ENCODE measurements around the gene PCNT.

The PCNT gene

DNA sequence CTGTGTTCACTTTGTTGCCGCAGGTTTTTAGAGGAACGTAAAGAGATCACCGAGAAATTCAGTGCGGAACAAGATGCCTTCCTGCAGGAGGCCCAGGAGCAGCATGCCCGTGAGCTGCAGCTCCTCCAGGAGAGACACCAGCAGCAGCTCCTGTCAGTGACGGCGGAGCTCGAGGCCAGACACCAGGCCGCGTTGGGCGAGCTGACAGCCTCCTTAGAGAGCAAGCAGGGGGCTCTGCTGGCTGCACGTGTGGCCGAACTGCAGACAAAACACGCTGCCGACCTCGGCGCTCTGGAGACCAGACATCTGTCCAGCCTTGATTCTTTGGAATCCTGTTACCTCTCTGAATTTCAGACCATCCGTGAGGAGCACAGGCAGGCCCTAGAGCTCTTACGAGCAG lies 42.6 kb downstream of the PCNT start:
- peaks cover 33 to 82% of the 10 kb centered on the region in 2 experiments for H3K36me3 ChIP-seq (ENCODE audit: control insufficient read depth in 2 of 2, insufficient read depth in 1 of 2, low read length in 2 of 2)
- H3K4me1 ChIP-seq (ENCODE audit: control insufficient read depth, insufficient read depth, low read length): no peaks in the 10 kb centered on the region
- no peak overlapping the region for H3K4me3 ChIP-seq (ENCODE audit: low read depth, low read length)
- ChIA-PET CTCF (no interaction called here), POLR2A (interaction anchor here (0.5 kb wide), 1 partner anchor 189 kb away, joined by 3 read pairs; no protein-coding TSS in a partner anchor)
- TF ChIP-seq IKZF3 (tag by site-specific recombination; IDR thresholded peaks at IDR 0.05) (no peak), GLIS1 (tag by site-specific recombination; IDR thresholded peaks at IDR 0.05) (no peak), ZBTB20 (tag by site-specific recombination; IDR thresholded peaks at IDR 0.05) (no peak), ZNF10 (tag by site-specific recombination; IDR thresholded peaks at IDR 0.05) (no peak), ZFP37 (tag by site-specific recombination; IDR thresholded peaks at IDR 0.05) (no peak), ZNF214 (tag by site-specific recombination; IDR thresholded peaks at IDR 0.05; ENCODE audit: borderline replicate concordance) (no peak), ZFHX2 (tag by site-specific recombination; conservative IDR thresholded peaks at IDR 0.05) (no peak), ZNF747 (tag by site-specific recombination; IDR thresholded peaks at IDR 0.05) (no peak), ZNF830 (tag by site-specific recombination; IDR thresholded peaks at IDR 0.05; ENCODE audit: low read depth) (no peak), ZNF664 (tag by site-specific recombination; IDR thresholded peaks at IDR 0.05) (no peak), ZNF404 (tag by site-specific recombination; IDR thresholded peaks at IDR 0.05) (no peak)
- TF ChIP-seq, protein P1, sequence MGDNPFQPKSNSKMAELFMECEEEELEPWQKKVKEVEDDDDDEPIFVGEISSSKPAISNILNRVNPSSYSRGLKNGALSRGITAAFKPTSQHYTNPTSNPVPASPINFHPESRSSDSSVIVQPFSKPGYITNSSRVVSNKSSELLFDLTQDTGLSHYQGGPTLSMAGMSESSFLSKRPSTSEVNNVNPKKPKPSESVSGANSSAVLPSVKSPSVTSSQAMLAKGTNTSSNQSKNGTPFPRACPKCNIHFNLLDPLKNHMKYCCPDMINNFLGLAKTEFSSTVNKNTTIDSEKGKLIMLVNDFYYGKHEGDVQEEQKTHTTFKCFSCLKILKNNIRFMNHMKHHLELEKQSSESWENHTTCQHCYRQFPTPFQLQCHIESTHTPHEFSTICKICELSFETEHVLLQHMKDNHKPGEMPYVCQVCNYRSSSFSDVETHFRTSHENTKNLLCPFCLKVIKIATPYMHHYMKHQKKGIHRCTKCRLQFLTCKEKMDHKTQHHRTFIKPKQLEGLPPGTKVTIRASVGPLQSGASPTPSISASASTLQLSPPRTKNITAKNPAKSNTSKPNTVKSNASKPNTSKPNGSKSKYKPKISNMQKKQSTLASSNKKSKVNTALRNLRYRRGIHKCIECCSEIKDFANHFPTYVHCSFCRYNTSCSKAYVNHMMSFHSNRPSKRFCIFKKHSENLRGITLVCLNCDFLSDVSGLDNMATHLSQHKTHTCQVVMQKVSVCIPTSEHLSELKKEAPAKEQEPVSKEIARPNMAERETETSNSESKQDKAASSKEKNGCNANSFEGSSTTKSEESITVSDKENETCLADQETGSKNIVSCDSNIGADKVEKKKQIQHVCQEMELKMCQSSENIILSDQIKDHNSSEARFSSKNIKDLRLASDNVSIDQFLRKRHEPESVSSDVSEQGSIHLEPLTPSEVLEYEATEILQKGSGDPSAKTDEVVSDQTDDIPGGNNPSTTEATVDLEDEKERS (tag by site-specific recombination; IDR thresholded peaks at IDR 0.05): no peak
- TF ChIP-seq, protein P2, sequence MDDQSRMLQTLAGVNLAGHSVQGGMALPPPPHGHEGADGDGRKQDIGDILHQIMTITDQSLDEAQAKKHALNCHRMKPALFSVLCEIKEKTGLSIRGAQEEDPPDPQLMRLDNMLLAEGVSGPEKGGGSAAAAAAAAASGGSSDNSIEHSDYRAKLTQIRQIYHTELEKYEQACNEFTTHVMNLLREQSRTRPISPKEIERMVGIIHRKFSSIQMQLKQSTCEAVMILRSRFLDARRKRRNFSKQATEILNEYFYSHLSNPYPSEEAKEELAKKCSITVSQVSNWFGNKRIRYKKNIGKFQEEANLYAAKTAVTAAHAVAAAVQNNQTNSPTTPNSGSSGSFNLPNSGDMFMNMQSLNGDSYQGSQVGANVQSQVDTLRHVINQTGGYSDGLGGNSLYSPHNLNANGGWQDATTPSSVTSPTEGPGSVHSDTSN (CRISPR knock-in tag; IDR thresholded peaks at IDR 0.05): no peak
- TF ChIP-seq, protein P3, sequence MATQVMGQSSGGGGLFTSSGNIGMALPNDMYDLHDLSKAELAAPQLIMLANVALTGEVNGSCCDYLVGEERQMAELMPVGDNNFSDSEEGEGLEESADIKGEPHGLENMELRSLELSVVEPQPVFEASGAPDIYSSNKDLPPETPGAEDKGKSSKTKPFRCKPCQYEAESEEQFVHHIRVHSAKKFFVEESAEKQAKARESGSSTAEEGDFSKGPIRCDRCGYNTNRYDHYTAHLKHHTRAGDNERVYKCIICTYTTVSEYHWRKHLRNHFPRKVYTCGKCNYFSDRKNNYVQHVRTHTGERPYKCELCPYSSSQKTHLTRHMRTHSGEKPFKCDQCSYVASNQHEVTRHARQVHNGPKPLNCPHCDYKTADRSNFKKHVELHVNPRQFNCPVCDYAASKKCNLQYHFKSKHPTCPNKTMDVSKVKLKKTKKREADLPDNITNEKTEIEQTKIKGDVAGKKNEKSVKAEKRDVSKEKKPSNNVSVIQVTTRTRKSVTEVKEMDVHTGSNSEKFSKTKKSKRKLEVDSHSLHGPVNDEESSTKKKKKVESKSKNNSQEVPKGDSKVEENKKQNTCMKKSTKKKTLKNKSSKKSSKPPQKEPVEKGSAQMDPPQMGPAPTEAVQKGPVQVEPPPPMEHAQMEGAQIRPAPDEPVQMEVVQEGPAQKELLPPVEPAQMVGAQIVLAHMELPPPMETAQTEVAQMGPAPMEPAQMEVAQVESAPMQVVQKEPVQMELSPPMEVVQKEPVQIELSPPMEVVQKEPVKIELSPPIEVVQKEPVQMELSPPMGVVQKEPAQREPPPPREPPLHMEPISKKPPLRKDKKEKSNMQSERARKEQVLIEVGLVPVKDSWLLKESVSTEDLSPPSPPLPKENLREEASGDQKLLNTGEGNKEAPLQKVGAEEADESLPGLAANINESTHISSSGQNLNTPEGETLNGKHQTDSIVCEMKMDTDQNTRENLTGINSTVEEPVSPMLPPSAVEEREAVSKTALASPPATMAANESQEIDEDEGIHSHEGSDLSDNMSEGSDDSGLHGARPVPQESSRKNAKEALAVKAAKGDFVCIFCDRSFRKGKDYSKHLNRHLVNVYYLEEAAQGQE (tag by site-specific recombination; IDR thresholded peaks at IDR 0.05): no peak
- TF ChIP-seq, protein P4, sequence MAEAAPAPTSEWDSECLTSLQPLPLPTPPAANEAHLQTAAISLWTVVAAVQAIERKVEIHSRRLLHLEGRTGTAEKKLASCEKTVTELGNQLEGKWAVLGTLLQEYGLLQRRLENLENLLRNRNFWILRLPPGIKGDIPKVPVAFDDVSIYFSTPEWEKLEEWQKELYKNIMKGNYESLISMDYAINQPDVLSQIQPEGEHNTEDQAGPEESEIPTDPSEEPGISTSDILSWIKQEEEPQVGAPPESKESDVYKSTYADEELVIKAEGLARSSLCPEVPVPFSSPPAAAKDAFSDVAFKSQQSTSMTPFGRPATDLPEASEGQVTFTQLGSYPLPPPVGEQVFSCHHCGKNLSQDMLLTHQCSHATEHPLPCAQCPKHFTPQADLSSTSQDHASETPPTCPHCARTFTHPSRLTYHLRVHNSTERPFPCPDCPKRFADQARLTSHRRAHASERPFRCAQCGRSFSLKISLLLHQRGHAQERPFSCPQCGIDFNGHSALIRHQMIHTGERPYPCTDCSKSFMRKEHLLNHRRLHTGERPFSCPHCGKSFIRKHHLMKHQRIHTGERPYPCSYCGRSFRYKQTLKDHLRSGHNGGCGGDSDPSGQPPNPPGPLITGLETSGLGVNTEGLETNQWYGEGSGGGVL (tag by site-specific recombination; IDR thresholded peaks at IDR 0.05): no peak
- TF ChIP-seq, protein P5, sequence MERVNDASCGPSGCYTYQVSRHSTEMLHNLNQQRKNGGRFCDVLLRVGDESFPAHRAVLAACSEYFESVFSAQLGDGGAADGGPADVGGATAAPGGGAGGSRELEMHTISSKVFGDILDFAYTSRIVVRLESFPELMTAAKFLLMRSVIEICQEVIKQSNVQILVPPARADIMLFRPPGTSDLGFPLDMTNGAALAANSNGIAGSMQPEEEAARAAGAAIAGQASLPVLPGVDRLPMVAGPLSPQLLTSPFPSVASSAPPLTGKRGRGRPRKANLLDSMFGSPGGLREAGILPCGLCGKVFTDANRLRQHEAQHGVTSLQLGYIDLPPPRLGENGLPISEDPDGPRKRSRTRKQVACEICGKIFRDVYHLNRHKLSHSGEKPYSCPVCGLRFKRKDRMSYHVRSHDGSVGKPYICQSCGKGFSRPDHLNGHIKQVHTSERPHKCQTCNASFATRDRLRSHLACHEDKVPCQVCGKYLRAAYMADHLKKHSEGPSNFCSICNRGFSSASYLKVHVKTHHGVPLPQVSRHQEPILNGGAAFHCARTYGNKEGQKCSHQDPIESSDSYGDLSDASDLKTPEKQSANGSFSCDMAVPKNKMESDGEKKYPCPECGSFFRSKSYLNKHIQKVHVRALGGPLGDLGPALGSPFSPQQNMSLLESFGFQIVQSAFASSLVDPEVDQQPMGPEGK (tag by site-specific recombination; IDR thresholded peaks at IDR 0.05): no peak
- no peak overlapping the region for H3K27ac ChIP-seq (ENCODE audit: extremely low read depth, low read depth, low read length)
- no peaks in the 10 kb centered on the region for H3K9me3 ChIP-seq (ENCODE audit: control insufficient read depth, insufficient read depth, low read depth, low read length)

Measured in HEK293 (cell line).